KOPT-K1 (cell line): ENCODE data around the gene TCP10L.
"Not testable (repeated sequence)": the region's sequence is repeated elsewhere in the genome, so short reads cannot be mapped to it uniquely, and the experiment has no call there.

ENCODE experiments used
- H3K27ac ChIP-seq: fragments of 200-600 bp; sonication (generic); 2 replicates; pipeline ENCODE4 v1.5.1; 2016; ENCODE audit warnings: antibody characterized with exemption, mild to moderate bottlenecking, low read depth, low read length; ENCODE audit not compliant: poor library complexity, severe bottlenecking
- H3K36me3 ChIP-seq: fragments of 200-600 bp; sonication (generic); 2 replicates; pipeline ENCODE4 v1.5.1; 2017; ENCODE audit warnings: antibody characterized with exemption, mild to moderate bottlenecking, low read length, moderate library complexity; ENCODE audit not compliant: insufficient read depth
- H3K9me3 ChIP-seq: fragments of 200-600 bp; sonication (generic); 2 replicates; pipeline ENCODE4 v1.5.1; 2017; ENCODE audit warnings: antibody characterized with exemption, low read length, mild to moderate bottlenecking; ENCODE audit not compliant: insufficient read depth, poor library complexity, severe bottlenecking

TCP10L gene

GRCh38 chr21:32572574-32573420 is 12.5 kb downstream of the TCP10L start:
- Histone ChIP-seq H3K9me3 (no peaks in the 10 kb centered on the region), H3K36me3 (no peaks in the 10 kb centered on the region), H3K27ac (no peak overlapping the region)

GRCh38 chr21:32570456-32570855 is 14.9 kb downstream of the TCP10L start:
- no peak overlapping the region for H3K27ac ChIP-seq
- no peaks in the 10 kb centered on the region for H3K9me3 ChIP-seq
- H3K36me3 ChIP-seq, result no peaks in the 10 kb centered on the region

- Histone ChIP-seq H3K9me3 (peaks cover 6% of the 10 kb centered on the region), H3K27ac (peak overlapping the region; percentile 13), H3K36me3 (no peaks in the 10 kb centered on the region)
Measured at GRCh38 chr21:32569261-32570230, 15.8 kb downstream of the TCP10L start.

GRCh38 chr21:32567626-32568025 is 17.7 kb downstream of the TCP10L start:
- Histone ChIP-seq H3K36me3 (no peaks in the 10 kb centered on the region), H3K27ac (no peak overlapping the region), H3K9me3 (peaks cover 15% of the 10 kb centered on the region)

GRCh38 chr21:32566741-32567389 is 18.5 kb downstream of the TCP10L start:
- no peak overlapping the region for H3K27ac ChIP-seq
- H3K9me3 ChIP-seq, result peaks cover 15% of the 10 kb centered on the region
- H3K36me3 ChIP-seq, result no peaks in the 10 kb centered on the region

GRCh38 chr21:32565856-32566465 is 19.4 kb downstream of the TCP10L start:
- Histone ChIP-seq H3K27ac (no peak overlapping the region), H3K9me3 (peaks cover 15% of the 10 kb centered on the region), H3K36me3 (no peaks in the 10 kb centered on the region)

- Histone ChIP-seq H3K27ac (no peak overlapping the region), H3K36me3 (no peaks in the 10 kb centered on the region), H3K9me3 (peaks cover 15% of the 10 kb centered on the region)
Measured at GRCh38 chr21:32562915-32563314, 22.4 kb downstream of the TCP10L start.

- H3K36me3 ChIP-seq, result no peaks in the 10 kb centered on the region
- no peak overlapping the region for H3K27ac ChIP-seq
- peaks cover 15% of the 10 kb centered on the region for H3K9me3 ChIP-seq
Measured at GRCh38 chr21:32562426-32562825, 22.9 kb downstream of the TCP10L start.

GRCh38 chr21:32561476-32561875 is 23.8 kb downstream of the TCP10L start:
- not testable (repeated sequence) for H3K27ac ChIP-seq, H3K36me3 ChIP-seq
- peaks cover 15% of the 10 kb centered on the region for H3K9me3 ChIP-seq

- no peak overlapping the region for H3K27ac ChIP-seq
- no peaks in the 10 kb centered on the region for H3K36me3 ChIP-seq
- peaks cover 15% of the 10 kb centered on the region for H3K9me3 ChIP-seq
Measured at GRCh38 chr21:32560896-32561295, 24.4 kb downstream of the TCP10L start.

GRCh38 chr21:32559006-32559610 is 26.2 kb downstream of the TCP10L start:
- Histone ChIP-seq H3K36me3 (no peaks in the 10 kb centered on the region), H3K9me3 (peaks cover 5% of the 10 kb centered on the region), H3K27ac (no peak overlapping the region)

GRCh38 chr21:32558106-32558505 is 27.2 kb downstream of the TCP10L start:
- no peaks in the 10 kb centered on the region for H3K9me3 ChIP-seq
- H3K27ac ChIP-seq, result no peak overlapping the region
- no peaks in the 10 kb centered on the region for H3K36me3 ChIP-seq

- Histone ChIP-seq H3K9me3 (no peaks in the 10 kb centered on the region), H3K36me3 (no peaks in the 10 kb centered on the region), H3K27ac (no peak overlapping the region)
Measured at GRCh38 chr21:32554832-32555638, 30.3 kb downstream of the TCP10L start.

- Histone ChIP-seq H3K36me3 (no peaks in the 10 kb centered on the region), H3K9me3 (no peaks in the 10 kb centered on the region), H3K27ac (no peak overlapping the region)
Measured at GRCh38 chr21:32549886-32550285, 35.4 kb downstream of the TCP10L start.
